HEK293 (cell line): ENCODE measurements around the gene ZNF532.
A peak's percentile ranks its signal among the peaks of the same experiment; 100 is the strongest.

Source experiments
- CTCF ChIA-PET: fragments of 350-600 bp; formaldehyde crosslinking; extraction: SDS; loops from one replicate; lab custom pipeline; 2021; ENCODE audit warnings: antibody characterized with exemption; lab: Yijun Ruan, JAX
- POLR2A ChIA-PET: fragments of 300-600 bp; formaldehyde crosslinking; extraction: SDS; loops from one replicate; lab custom pipeline; 2020; ENCODE audit warnings: antibody characterized with exemption, inconsistent platforms; lab: Yijun Ruan, JAX
- H3K27ac ChIP-seq: fragments of 200-500 bp; sonication (Bioruptor generic); 2 replicates; pipeline ENCODE4 v1.5.1; 2014; ENCODE audit warnings: low read depth, low read length, control low read depth, inconsistent platforms; ENCODE audit errors: extremely low read depth
- H3K36me3 ChIP-seq, 2 experiments: fragments of 200-500 bp in 1 of 2; sonication (Bioruptor generic) in 1 of 2; 1 replicate in 1 of 2; 2 replicates in 1 of 2; pipeline ENCODE4 v1.5.1; 2014 to 2017; ENCODE audit warnings: inconsistent platforms in 2 of 2, low read length in 2 of 2; ENCODE audit not compliant: control insufficient read depth in 2 of 2, insufficient read depth in 1 of 2
- H3K4me1 ChIP-seq: fragments of 200-500 bp; sonication (Bioruptor generic); 2 replicates; pipeline ENCODE4 v1.5.1; 2014; ENCODE audit warnings: mild to moderate bottlenecking, low read length, inconsistent platforms; ENCODE audit not compliant: control insufficient read depth, insufficient read depth
- H3K4me3 ChIP-seq: 2 replicates; pipeline ENCODE4 v1.5.1; 2011; ENCODE audit warnings: low read depth, mild to moderate bottlenecking, control low read depth, low read length, moderate library complexity
- H3K9me3 ChIP-seq: fragments of 200-500 bp; sonication (Bioruptor generic); 2 replicates; pipeline ENCODE4 v1.5.1; 2014; ENCODE audit warnings: low read depth, low read length, inconsistent platforms; ENCODE audit not compliant: control insufficient read depth, insufficient read depth
- HOXD13 ChIP-seq: sonication (generic); formaldehyde crosslinking; IDR thresholded peaks from 2 replicates; pipeline ENCODE4 v1.8.0; 2022; ENCODE audit warnings: missing genetic modification reagents, borderline replicate concordance
- IKZF3 ChIP-seq: fragments of 450-650 bp; IDR thresholded peaks from 2 replicates; pipeline ENCODE4 v1.5.0; 2018; ENCODE audit warnings: missing biosample characterization, mild to moderate bottlenecking, missing genetic modification characterization, moderate library complexity
- PRDM1 ChIP-seq: fragments of 450-650 bp; formaldehyde crosslinking; IDR thresholded peaks from 2 replicates; pipeline ENCODE4; 2016; ENCODE audit warnings: missing biosample characterization, missing genetic modification characterization
- PRDM10 ChIP-seq: fragments of 450-650 bp; formaldehyde crosslinking; IDR thresholded peaks from 2 replicates; pipeline ENCODE4 v1.5.1; 2016; ENCODE audit warnings: missing biosample characterization, missing genetic modification characterization
- RBAK ChIP-seq: fragments of 450-650 bp; formaldehyde crosslinking; IDR thresholded peaks from 2 replicates; pipeline ENCODE4 v1.5.1; 2016; ENCODE audit warnings: missing biosample characterization, missing genetic modification characterization
- ZFHX2 ChIP-seq: fragments of 450-650 bp; formaldehyde crosslinking; conservative IDR thresholded peaks from 2 replicates; pipeline ENCODE4 v1.5.1; 2016; ENCODE audit warnings: missing biosample characterization, missing genetic modification characterization
- ZNF221 ChIP-seq: fragments of 450-650 bp; formaldehyde crosslinking; IDR thresholded peaks from 2 replicates; pipeline ENCODE4 v1.5.1; 2017; ENCODE audit warnings: missing biosample characterization, missing genetic modification characterization, borderline replicate concordance
- ZNF23 ChIP-seq: fragments of 450-650 bp; formaldehyde crosslinking; IDR thresholded peaks from 2 replicates; pipeline ENCODE4 v1.5.1; 2016; ENCODE audit warnings: missing biosample characterization, missing genetic modification characterization, borderline replicate concordance
- ZNF248 ChIP-seq: fragments of 450-650 bp; formaldehyde crosslinking; IDR thresholded peaks from 2 replicates; pipeline ENCODE4 v1.5.1; 2017; ENCODE audit warnings: missing biosample characterization, missing genetic modification characterization
- ZNF341 ChIP-seq: fragments of 450-650 bp; formaldehyde crosslinking; IDR thresholded peaks from 2 replicates; pipeline ENCODE4; 2016; ENCODE audit warnings: low read depth, missing biosample characterization, missing genetic modification characterization
- ZNF394 ChIP-seq: fragments of 450-650 bp; formaldehyde crosslinking; IDR thresholded peaks from 2 replicates; pipeline ENCODE4 v1.5.1; 2016; ENCODE audit warnings: missing biosample characterization, missing genetic modification characterization, mild to moderate bottlenecking, moderate library complexity, borderline replicate concordance
- ZNF560 ChIP-seq: fragments of 450-650 bp; formaldehyde crosslinking; IDR thresholded peaks from 2 replicates; pipeline ENCODE4 v1.5.1; 2017; ENCODE audit warnings: missing biosample characterization, missing genetic modification characterization, borderline replicate concordance
- ZNF561 ChIP-seq: fragments of 450-650 bp; IDR thresholded peaks from 2 replicates; pipeline ENCODE4 v1.5.1; 2018; ENCODE audit warnings: missing biosample characterization, missing genetic modification characterization, borderline replicate concordance
- ZNF624 ChIP-seq: fragments of 450-650 bp; formaldehyde crosslinking; IDR thresholded peaks from 2 replicates; pipeline ENCODE4 v1.5.1; 2017; ENCODE audit warnings: missing biosample characterization, missing genetic modification characterization
- ZXDB ChIP-seq: fragments of 450-650 bp; formaldehyde crosslinking; IDR thresholded peaks from 2 replicates; pipeline ENCODE4 v1.5.1; 2016; ENCODE audit warnings: missing biosample characterization, missing genetic modification characterization

Gene ZNF532

GRCh38 chr18:58896268-58896667 is 31.6 kb downstream of the ZNF532 start (continued):
- TF ChIP-seq ZNF341 (tag by site-specific recombination): no peak
- TF ChIP-seq ZNF560 (tag by site-specific recombination): no peak
- no peak for TF ChIP-seq ZNF624
- no peak for TF ChIP-seq ZNF221 (tag by site-specific recombination)
- TF ChIP-seq ZNF561 (tag by site-specific recombination): no peak
- no peak for TF ChIP-seq ZFHX2
- no peak for TF ChIP-seq PRDM1

GRCh38 chr18:58896734-58897508 is 32.2 kb downstream of the ZNF532 start:
- Histone ChIP-seq H3K4me3 (no peak overlapping the region), H3K4me1 (no peaks in the 10 kb centered on the region), H3K36me3 (no peaks in the 10 kb centered on the region; a peak in 1 of 3 replicates), H3K9me3 (no peaks in the 10 kb centered on the region), H3K27ac (no peak overlapping the region)
- TF ChIP-seq ZNF394 (no peak), PRDM10 (tag by site-specific recombination) (0 out of 2 replicates have a peak, but pooled peaks have one; percentile 38), ZXDB (tag by site-specific recombination) (no peak), RBAK (tag by site-specific recombination) (no peak), ZNF23 (tag by site-specific recombination) (no peak), ZNF248 (tag by site-specific recombination) (no peak)
- CTCF ChIA-PET: interaction anchor here (0.5 to 0.7 kb wide), 4 partner anchors 10 to 200 kb away, joined by 3 read pairs; no protein-coding TSS in a partner anchor
- POLR2A ChIA-PET: interaction anchor here (0.7 kb wide), 1 partner anchor 46 kb away, joined by 5 read pairs; no protein-coding TSS in a partner anchor

GRCh38 chr18:58898010-58898799 is 33.5 kb downstream of the ZNF532 start:
- POLR2A ChIA-PET: no interaction called here
- CTCF ChIA-PET: no interaction called here
- TF ChIP-seq ZNF341 (tag by site-specific recombination) (peak; percentile 40; the same call in 1 of the 2 replicates), IKZF3 (no peak), HOXD13 (CRISPR knock-in tag) (no peak)
- no peaks in the 10 kb centered on the region; a peak in 1 of 3 replicates for H3K36me3 ChIP-seq
- H3K4me3 ChIP-seq: no peak overlapping the region
- H3K9me3 ChIP-seq: no peaks in the 10 kb centered on the region
- H3K27ac ChIP-seq: no peak overlapping the region
- H3K4me1 ChIP-seq: no peaks in the 10 kb centered on the region
